ENCODE results near the gene PREP. TPM values are rescaled to one million over a fixed set of nuclear protein-coding genes. Genes with fewer than 3 reads are reported as not detected.

The PREP gene
- total RNA-seq, 1 donor, result 18.1 TPM

DNA sequence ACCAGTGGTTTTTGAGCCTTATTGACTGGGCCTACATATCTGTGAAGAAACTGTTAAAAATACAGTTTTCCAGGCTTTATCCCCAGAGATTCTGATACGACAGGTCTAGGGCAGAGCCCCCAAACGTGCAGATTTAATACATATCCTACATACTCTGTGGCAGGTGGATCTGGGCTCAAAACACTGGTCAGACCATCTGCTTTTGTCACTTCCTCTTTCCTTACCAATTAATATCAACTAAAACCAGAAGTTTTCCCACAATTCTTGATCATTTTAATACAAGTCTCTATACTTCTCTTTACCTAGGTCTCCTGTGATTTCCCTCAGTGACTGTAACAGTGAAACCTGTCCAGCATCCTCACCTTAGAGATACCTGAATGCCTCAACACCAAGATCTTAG lies 108.8 kb downstream of the PREP start:
- H3K4me3 ChIP-seq (ENCODE audit: low read depth, low read length), result no peak overlapping the region
- no peak for DNase-seq (ENCODE audit: low read depth)
- TF ChIP-seq, protein P1, sequence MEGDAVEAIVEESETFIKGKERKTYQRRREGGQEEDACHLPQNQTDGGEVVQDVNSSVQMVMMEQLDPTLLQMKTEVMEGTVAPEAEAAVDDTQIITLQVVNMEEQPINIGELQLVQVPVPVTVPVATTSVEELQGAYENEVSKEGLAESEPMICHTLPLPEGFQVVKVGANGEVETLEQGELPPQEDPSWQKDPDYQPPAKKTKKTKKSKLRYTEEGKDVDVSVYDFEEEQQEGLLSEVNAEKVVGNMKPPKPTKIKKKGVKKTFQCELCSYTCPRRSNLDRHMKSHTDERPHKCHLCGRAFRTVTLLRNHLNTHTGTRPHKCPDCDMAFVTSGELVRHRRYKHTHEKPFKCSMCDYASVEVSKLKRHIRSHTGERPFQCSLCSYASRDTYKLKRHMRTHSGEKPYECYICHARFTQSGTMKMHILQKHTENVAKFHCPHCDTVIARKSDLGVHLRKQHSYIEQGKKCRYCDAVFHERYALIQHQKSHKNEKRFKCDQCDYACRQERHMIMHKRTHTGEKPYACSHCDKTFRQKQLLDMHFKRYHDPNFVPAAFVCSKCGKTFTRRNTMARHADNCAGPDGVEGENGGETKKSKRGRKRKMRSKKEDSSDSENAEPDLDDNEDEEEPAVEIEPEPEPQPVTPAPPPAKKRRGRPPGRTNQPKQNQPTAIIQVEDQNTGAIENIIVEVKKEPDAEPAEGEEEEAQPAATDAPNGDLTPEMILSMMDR (IDR thresholded peaks at IDR 0.05; ENCODE audit: insufficient read depth, low read length), result no peak

DNA sequence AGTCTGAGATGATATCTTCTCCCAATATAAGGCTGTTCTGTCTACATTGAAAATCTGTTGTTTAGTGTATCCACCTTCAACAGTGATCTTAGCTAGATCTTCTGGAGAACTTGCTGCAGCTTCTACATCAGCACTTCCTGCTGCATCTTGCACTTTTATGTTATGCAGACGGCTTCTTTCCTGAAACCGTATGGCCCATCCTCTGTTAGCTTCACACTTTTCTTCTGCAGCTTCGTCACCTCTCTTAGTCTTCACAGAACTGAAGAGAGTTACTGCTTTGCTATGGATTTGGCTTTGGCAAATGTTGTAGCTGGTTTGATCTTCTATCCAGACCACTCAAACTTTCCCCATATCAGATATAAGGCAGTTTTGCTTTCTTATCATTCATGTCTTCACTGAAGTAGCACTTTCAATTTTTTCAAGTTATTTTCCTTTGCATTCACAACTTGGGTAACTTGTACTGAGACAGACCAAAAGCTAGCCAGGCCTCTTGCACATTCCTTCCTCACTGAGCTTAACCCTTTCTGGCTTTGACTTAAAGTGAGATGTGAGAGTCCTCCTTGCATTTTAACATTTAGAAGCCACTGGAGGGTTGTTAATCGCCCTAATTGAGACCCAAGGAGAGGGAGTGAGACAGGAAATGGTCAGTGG lies 110.1 kb downstream of the PREP start:
- no peak for DNase-seq (ENCODE audit: low read depth)
- no peak overlapping the region for H3K4me3 ChIP-seq (ENCODE audit: low read depth, low read length)
- TF ChIP-seq, protein P1 (IDR thresholded peaks at IDR 0.05; ENCODE audit: insufficient read depth, low read length), result no peak

DNA sequence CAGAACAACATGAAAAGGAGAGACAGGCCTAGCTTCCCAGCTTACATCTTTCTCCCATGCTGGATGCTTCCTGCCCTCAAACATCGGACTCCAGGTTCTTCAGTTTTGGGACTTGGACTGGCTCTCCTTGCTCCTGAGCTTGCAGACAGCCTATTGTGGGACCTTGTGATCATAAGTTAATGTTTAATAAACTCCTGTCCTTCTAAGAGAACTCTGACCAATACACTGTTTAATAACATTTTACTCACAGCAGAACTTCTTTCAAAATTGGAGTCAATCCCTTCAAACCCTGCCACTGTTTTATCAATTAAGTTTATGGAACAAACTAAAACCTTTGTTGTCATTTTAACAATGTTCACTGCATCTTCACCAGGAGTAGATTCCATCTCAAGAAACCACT lies 111.4 kb downstream of the PREP start:
- TF ChIP-seq, protein P1 (IDR thresholded peaks at IDR 0.05; ENCODE audit: insufficient read depth, low read length), result no peak
- no peak for DNase-seq (ENCODE audit: low read depth)
- no peak overlapping the region for H3K4me3 ChIP-seq (ENCODE audit: low read depth, low read length)

DNA sequence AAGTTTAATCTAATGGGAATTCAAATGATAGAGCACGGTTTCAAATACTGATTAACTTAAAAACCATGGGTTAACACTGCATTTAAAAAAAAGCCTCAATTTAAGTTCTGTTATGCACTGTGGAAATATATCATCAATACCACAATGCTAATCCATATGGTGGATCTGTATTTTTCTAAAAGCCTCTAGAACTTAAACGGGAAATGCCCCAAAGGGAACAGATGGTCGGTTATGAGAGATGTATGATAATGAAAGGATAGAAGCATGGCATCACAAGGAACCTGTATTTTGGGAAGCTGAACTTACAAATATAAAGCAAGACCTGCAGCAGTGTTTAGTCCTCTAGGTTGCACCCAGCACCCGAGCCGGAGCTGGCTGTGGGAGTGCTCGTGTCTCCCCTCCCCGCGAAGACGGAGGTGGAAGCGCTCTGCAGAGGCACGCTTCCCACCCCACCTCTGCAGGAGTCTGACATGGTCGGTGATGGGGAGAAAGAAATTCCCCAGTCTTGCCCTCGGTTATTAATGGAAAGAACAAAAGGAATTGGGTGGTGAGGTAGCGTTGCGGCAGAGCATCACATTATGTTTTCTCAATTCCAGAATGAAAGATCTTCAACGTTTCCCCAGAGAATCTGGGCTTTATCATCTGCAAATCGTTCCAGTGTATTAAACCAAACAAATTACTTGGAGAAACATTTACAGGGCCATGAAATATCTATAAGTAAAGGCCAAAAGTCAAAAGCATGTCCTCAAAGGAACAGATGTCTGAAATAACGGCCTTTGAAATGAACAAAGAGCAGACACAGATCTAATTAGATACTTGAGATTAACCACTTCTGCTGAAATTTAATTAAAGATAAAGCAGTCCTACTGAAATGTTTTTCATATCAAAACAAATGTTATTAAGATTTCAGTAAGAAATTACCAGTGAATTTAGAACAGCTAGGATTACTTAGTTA lies 120.0 kb downstream of the PREP start:
- H3K4me3 ChIP-seq (ENCODE audit: low read depth, low read length), result no peak overlapping the region
- TF ChIP-seq, protein P1 (IDR thresholded peaks at IDR 0.05; ENCODE audit: insufficient read depth, low read length), result no peak
- DNase-seq (ENCODE audit: low read depth), result no peak

DNA sequence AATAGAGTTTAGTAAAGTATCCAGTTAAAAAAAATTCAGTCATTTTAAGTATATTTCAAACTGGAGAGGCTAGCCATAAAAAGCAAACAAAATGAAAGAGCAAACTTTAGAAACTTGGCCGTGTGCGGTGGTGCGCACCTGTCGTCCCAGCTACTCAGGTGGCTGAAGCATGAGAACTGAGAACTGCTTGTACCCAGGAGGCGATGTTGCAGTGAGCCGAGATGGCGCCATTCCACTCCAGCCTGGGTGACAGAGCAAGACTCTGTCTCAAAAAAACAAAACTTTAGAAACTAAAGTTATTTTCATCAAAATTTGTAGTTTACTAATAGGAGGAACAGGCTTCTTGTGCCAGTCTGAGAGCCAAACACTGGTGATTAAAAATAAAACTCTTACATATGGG lies 122.8 kb downstream of the PREP start:
- TF ChIP-seq, protein P1 (IDR thresholded peaks at IDR 0.05; ENCODE audit: insufficient read depth, low read length), result no peak
- no peak for DNase-seq (ENCODE audit: low read depth)
- H3K4me3 ChIP-seq (ENCODE audit: low read depth, low read length), result no peak overlapping the region

DNA sequence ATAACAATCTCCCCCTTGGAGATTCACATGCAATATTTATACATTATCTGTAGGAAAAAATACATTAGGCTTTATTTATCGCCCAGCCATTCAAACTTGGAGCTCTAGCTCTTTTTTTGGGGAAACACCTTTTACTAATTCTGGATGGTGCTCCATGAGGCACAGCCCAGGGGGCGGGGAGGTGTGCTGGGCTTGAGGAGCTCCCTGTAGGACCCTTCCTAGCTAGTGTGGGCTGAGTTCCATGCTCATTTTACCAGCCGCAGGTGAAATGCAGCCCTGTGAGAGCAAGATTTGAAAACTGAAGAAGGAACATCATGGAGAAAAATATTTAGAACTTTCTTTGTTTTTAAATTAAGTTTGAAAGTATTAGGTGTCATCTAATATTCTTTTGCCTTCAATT lies 123.4 kb downstream of the PREP start:
- TF ChIP-seq, protein P1 (IDR thresholded peaks at IDR 0.05; ENCODE audit: insufficient read depth, low read length), result no peak
- no peak for DNase-seq (ENCODE audit: low read depth)
- H3K4me3 ChIP-seq (ENCODE audit: low read depth, low read length), result no peak overlapping the region

Measured in fibroblast of the aortic adventitia (primary cell).